ENCODE data around the gene TMEM107.

GRCh38 chr17:8159032-8159400, 17.2 kb downstream of the TMEM107 start:
- TF ChIP-seq, protein P1, sequence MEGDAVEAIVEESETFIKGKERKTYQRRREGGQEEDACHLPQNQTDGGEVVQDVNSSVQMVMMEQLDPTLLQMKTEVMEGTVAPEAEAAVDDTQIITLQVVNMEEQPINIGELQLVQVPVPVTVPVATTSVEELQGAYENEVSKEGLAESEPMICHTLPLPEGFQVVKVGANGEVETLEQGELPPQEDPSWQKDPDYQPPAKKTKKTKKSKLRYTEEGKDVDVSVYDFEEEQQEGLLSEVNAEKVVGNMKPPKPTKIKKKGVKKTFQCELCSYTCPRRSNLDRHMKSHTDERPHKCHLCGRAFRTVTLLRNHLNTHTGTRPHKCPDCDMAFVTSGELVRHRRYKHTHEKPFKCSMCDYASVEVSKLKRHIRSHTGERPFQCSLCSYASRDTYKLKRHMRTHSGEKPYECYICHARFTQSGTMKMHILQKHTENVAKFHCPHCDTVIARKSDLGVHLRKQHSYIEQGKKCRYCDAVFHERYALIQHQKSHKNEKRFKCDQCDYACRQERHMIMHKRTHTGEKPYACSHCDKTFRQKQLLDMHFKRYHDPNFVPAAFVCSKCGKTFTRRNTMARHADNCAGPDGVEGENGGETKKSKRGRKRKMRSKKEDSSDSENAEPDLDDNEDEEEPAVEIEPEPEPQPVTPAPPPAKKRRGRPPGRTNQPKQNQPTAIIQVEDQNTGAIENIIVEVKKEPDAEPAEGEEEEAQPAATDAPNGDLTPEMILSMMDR (conservative IDR thresholded peaks at IDR 0.05 in 1 of 2, IDR thresholded peaks at IDR 0.05 in 1 of 2; ENCODE audit: extremely low read depth in 1 of 2, insufficient read depth in 1 of 2, low read depth in 1 of 2, low read length in 2 of 2), result no peak
- TF ChIP-seq EZH2 (IDR thresholded peaks at IDR 0.05; ENCODE audit: borderline replicate concordance, low read length), result no peak

Measured in mammary epithelial cell (primary cell).